ENCODE results near the gene SMCO4. TPM values are rescaled to one million over a fixed set of nuclear protein-coding genes. Genes with fewer than 3 reads are reported as not detected.
"Not testable (repeated sequence)": the region's sequence is repeated elsewhere in the genome, so short reads cannot be mapped to it uniquely, and the experiment has no call there.

SMCO4 gene
- total RNA-seq, 1 donor from 2014 or later: 26.5 TPM

GRCh38 chr11:93467054-93467453 lies 76.1 kb downstream of the SMCO4 start:
- no peak for TF ChIP-seq CTCF (IDR thresholded peaks at IDR 0.05; ENCODE audit: unreplicated experiment)
- H3K9me3 Mint-ChIP-seq (ENCODE audit: low read depth): peaks cover 4% of the 10 kb centered on the region
- H3K4me3 Mint-ChIP-seq (ENCODE audit: low read depth): no peak overlapping the region
- H3K27ac Mint-ChIP-seq: no peak overlapping the region
- H3K27me3 Mint-ChIP-seq: no peaks in the 10 kb centered on the region
- H3K4me1 Mint-ChIP-seq (ENCODE audit: low read depth): peaks cover 2% of the 10 kb centered on the region
- H3K36me3 Mint-ChIP-seq (ENCODE audit: insufficient read depth): no peaks in the 10 kb centered on the region
- no peak for DNase-seq (ENCODE audit: low spot score, unreplicated experiment)

GRCh38 chr11:93464927-93465540 lies 78.2 kb downstream of the SMCO4 start:
- Mint-ChIP-seq H3K9me3 (ENCODE audit: low read depth) (peaks cover 4% of the 10 kb centered on the region), H3K36me3 (ENCODE audit: insufficient read depth) (no peaks in the 10 kb centered on the region), H3K4me3 (ENCODE audit: low read depth) (no peak overlapping the region), H3K27ac (no peak overlapping the region), H3K27me3 (no peaks in the 10 kb centered on the region), H3K4me1 (ENCODE audit: low read depth) (peaks cover 2% of the 10 kb centered on the region)
- no peak for DNase-seq (ENCODE audit: low spot score, unreplicated experiment)
- no peak for TF ChIP-seq CTCF (IDR thresholded peaks at IDR 0.05; ENCODE audit: unreplicated experiment)

- not testable (repeated sequence) for H3K9me3 Mint-ChIP-seq (ENCODE audit: low read depth); H3K27ac Mint-ChIP-seq; H3K27me3 Mint-ChIP-seq; H3K4me3 Mint-ChIP-seq (ENCODE audit: low read depth); DNase-seq (ENCODE audit: low spot score, unreplicated experiment); H3K4me1 Mint-ChIP-seq (ENCODE audit: low read depth); H3K36me3 Mint-ChIP-seq (ENCODE audit: insufficient read depth)
These were observed 79.5 kb downstream of the SMCO4 start for GRCh38 chr11:93463666-93464065.

- Mint-ChIP-seq H3K9me3 (ENCODE audit: low read depth) (peaks cover 10% of the 10 kb centered on the region), H3K36me3 (ENCODE audit: insufficient read depth) (no peaks in the 10 kb centered on the region), H3K27me3 (peaks cover 4% of the 10 kb centered on the region), H3K4me1 (ENCODE audit: low read depth) (no peaks in the 10 kb centered on the region), H3K4me3 (ENCODE audit: low read depth) (no peak overlapping the region), H3K27ac (no peak overlapping the region)
- no peak for DNase-seq (ENCODE audit: low spot score, unreplicated experiment)
- no peak for TF ChIP-seq CTCF (IDR thresholded peaks at IDR 0.05; ENCODE audit: unreplicated experiment)
These were observed 84.9 kb downstream of the SMCO4 start for GRCh38 chr11:93458286-93458685.

- DNase-seq (ENCODE audit: low spot score, unreplicated experiment): peak; percentile 38
- H3K4me3 Mint-ChIP-seq (ENCODE audit: low read depth): no peak overlapping the region
These were observed 98.5 kb downstream of the SMCO4 start for GRCh38 chr11:93444617-93445073.

GRCh38 chr11:93443232-93443631 lies 100.0 kb downstream of the SMCO4 start:
- not testable (repeated sequence) for H3K27me3 Mint-ChIP-seq; H3K4me3 Mint-ChIP-seq (ENCODE audit: low read depth); DNase-seq (ENCODE audit: low spot score, unreplicated experiment); H3K27ac Mint-ChIP-seq; H3K4me1 Mint-ChIP-seq (ENCODE audit: low read depth); H3K36me3 Mint-ChIP-seq (ENCODE audit: insufficient read depth)
- peaks cover 14% of the 10 kb centered on the region for H3K9me3 Mint-ChIP-seq (ENCODE audit: low read depth)

More at GRCh38 chr11:93444617-93445073, 98.5 kb downstream of the SMCO4 start:
- Mint-ChIP-seq H3K27me3 (no peaks in the 10 kb centered on the region), H3K36me3 (ENCODE audit: insufficient read depth) (no peaks in the 10 kb centered on the region), H3K27ac (peak overlapping the region; percentile 67), H3K4me1 (ENCODE audit: low read depth) (peaks cover 4% of the 10 kb centered on the region), H3K9me3 (ENCODE audit: low read depth) (peaks cover 14% of the 10 kb centered on the region)
- no peak for TF ChIP-seq CTCF (IDR thresholded peaks at IDR 0.05; ENCODE audit: unreplicated experiment)

Measured in progenitor cell of endocrine pancreas (in vitro differentiated cells).